ENCODE data around the gene ATCAY.

- TF ChIP-seq CTCF (IDR thresholded peaks at IDR 0.05; ENCODE audit: low read depth, low read length) (no peak), MYC (IDR thresholded peaks at IDR 0.05; ENCODE audit: low read depth, low read length) (no peak)
Measured at GRCh38 chr19:3907626-3908265, 27.3 kb downstream of the ATCAY start.
